ENCODE results near the gene BANK1.

Gene BANK1

GRCh38 chr4:102089850-102090621 is 299.5 kb downstream of the BANK1 start:
- DNase-seq (ENCODE audit: low read depth) = no peak
- no peak for TF ChIP-seq CTCF (IDR thresholded peaks at IDR 0.05; ENCODE audit: insufficient read depth, low read depth, low read length, missing control alignments)
- no peak overlapping the region for H3K4me3 ChIP-seq (ENCODE audit: low read depth, low read length)

GRCh38 chr4:102091656-102092055 is 301.1 kb downstream of the BANK1 start:
- H3K4me3 ChIP-seq (ENCODE audit: low read depth, low read length) = no peak overlapping the region
- no peak for TF ChIP-seq CTCF (IDR thresholded peaks at IDR 0.05; ENCODE audit: insufficient read depth, low read depth, low read length, missing control alignments)
- no peak for DNase-seq (ENCODE audit: low read depth)

GRCh38 chr4:102094481-102094880 is 304.0 kb downstream of the BANK1 start:
- no peak for TF ChIP-seq CTCF (IDR thresholded peaks at IDR 0.05; ENCODE audit: insufficient read depth, low read depth, low read length, missing control alignments)
- no peak for DNase-seq (ENCODE audit: low read depth)
- no peak overlapping the region for H3K4me3 ChIP-seq (ENCODE audit: low read depth, low read length)

GRCh38 chr4:102103368-102103767 is 312.8 kb downstream of the BANK1 start:
- no peak for TF ChIP-seq CTCF (IDR thresholded peaks at IDR 0.05; ENCODE audit: insufficient read depth, low read depth, low read length, missing control alignments)
- no peak for DNase-seq (ENCODE audit: low read depth)
- no peak overlapping the region for H3K4me3 ChIP-seq (ENCODE audit: low read depth, low read length)

GRCh38 chr4:102104278-102104677 is 313.7 kb downstream of the BANK1 start:
- TF ChIP-seq CTCF (IDR thresholded peaks at IDR 0.05; ENCODE audit: insufficient read depth, low read depth, low read length, missing control alignments) = no peak
- DNase-seq (ENCODE audit: low read depth) = no peak

GRCh38 chr4:102105983-102106382 is 315.5 kb downstream of the BANK1 start:
- DNase-seq (ENCODE audit: low read depth) = no peak
- no peak for TF ChIP-seq CTCF (IDR thresholded peaks at IDR 0.05; ENCODE audit: insufficient read depth, low read depth, low read length, missing control alignments)
- no peak overlapping the region for H3K4me3 ChIP-seq (ENCODE audit: low read depth, low read length)

More at GRCh38 chr4:102104278-102104677, 313.7 kb downstream of the BANK1 start:
- no peak overlapping the region for H3K4me3 ChIP-seq (ENCODE audit: low read depth, low read length)
